GM18499 (cell line): ENCODE measurements around the gene KRT2.

Source experiments
- ATAC-seq: cut with Tn5 transposase; IDR thresholded peaks from one replicate; pipeline ENCODE4 v1.9.1; 2021; ENCODE audit warnings: moderate number of reproducible peaks; ENCODE audit not compliant: insufficient read depth, unreplicated experiment

KRT2 gene

GRCh38 chr12:52651726-52652261 is at the start of gene KRT2:
Gene KRT2 (minus strand): TSS chr12:52652211. CDS start chr12:52652142, 69 bp downstream.
- no peak for ATAC-seq

- ATAC-seq: no peak
Observed at GRCh38 chr12:52701281-52701680, 49.3 kb upstream of the KRT2 start.

- no peak for ATAC-seq
Observed at GRCh38 chr12:52699960-52700359, 47.9 kb upstream of the KRT2 start.

- ATAC-seq: no peak
Observed at GRCh38 chr12:52699373-52699772, 47.4 kb upstream of the KRT2 start.

GRCh38 chr12:52698651-52699340 is 46.8 kb upstream of the KRT2 start:
- ATAC-seq: no peak

- no peak for ATAC-seq
Observed at GRCh38 chr12:52697058-52697582, 45.1 kb upstream of the KRT2 start.

- ATAC-seq: no peak
Observed at GRCh38 chr12:52696588-52696987, 44.6 kb upstream of the KRT2 start.

GRCh38 chr12:52695039-52695438 is 43.0 kb upstream of the KRT2 start:
- ATAC-seq: no peak

- ATAC-seq: no peak
Observed at GRCh38 chr12:52694151-52694550, 42.1 kb upstream of the KRT2 start.

- no peak for ATAC-seq
Observed at GRCh38 chr12:52693261-52693660, 41.2 kb upstream of the KRT2 start.

GRCh38 chr12:52692254-52692653 is 40.2 kb upstream of the KRT2 start:
- no peak for ATAC-seq

- no peak for ATAC-seq
Observed at GRCh38 chr12:52691841-52692150, 39.8 kb upstream of the KRT2 start.

GRCh38 chr12:52691076-52691840 is 39.2 kb upstream of the KRT2 start:
- no peak for ATAC-seq

GRCh38 chr12:52690351-52691075 is 38.5 kb upstream of the KRT2 start:
- no peak for ATAC-seq

GRCh38 chr12:52689936-52690335 is 37.9 kb upstream of the KRT2 start:
- no peak for ATAC-seq

GRCh38 chr12:52689239-52689638 is 37.2 kb upstream of the KRT2 start:
- ATAC-seq: no peak

- no peak for ATAC-seq
Observed at GRCh38 chr12:52688481-52688880, 36.5 kb upstream of the KRT2 start.

GRCh38 chr12:52687497-52688385 is 35.7 kb upstream of the KRT2 start:
- ATAC-seq: no peak

- ATAC-seq: no peak
Observed at GRCh38 chr12:52686756-52687487, 34.9 kb upstream of the KRT2 start.
